Skin epidermis (tissue), 12 donors: ENCODE data around the gene OPN3.

Experiments
- H3K27ac ChIP-seq, 21 experiments: fragments of 200-600 bp; sonication (generic) in 11 of 21; one replicate each; pipeline ENCODE4 v1.5.0; 2020; ENCODE audit warnings: mild to moderate bottlenecking in 3 of 21, inconsistent platforms in 2 of 21, moderate library complexity in 2 of 21
- H3K4me3 ChIP-seq, 7 experiments: fragments of 200-600 bp; sonication (generic) in 2 of 7; one replicate each; pipeline ENCODE4 v1.5.0; 2020; ENCODE audit warnings: inconsistent platforms in 2 of 7, mild to moderate bottlenecking in 2 of 7, moderate library complexity in 1 of 7

The OPN3 gene

DNA sequence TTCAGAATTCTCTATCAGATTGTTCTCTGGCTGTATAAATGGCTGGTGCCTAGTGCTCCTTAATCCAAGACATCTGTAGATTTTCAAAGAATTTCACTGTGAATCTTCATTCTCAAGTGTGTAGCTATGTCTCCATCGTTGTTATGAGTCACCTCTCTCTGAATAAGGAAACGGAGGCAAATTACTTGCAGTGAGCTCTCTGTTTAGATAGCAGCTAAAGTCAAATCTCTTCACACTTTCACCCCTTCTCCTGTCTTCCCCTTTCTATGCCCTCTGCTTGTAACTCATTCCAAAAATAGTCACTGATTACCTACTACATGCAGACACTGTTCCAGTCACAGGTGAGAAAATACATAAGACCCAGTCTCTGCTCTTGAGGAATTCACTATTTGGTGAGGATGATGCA is 39.7 kb downstream of the OPN3 start:
- no peak overlapping the region for H3K27ac ChIP-seq
- no peak overlapping the region for H3K4me3 ChIP-seq

DNA sequence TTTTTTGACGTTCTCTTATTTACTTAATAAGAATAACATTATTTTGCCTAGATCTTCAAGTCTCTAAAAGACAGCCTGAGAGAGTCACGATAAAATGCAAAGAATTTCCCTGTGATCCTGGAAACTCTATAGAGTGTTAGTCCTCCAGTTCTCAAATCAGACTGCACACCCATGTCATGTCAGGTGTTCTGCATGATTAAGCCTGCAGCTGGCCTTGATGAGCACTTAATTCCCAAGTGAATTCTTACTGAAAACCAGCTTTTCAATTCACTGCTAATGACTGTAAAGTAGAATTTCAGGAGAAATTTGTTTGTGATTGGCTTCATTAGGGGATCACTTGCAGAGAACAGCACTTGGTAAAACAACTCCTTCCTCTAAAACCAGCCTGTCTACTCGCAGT is 41.9 kb downstream of the OPN3 start:
- Histone ChIP-seq H3K27ac (no peak overlapping the region), H3K4me3 (no peak overlapping the region)

DNA sequence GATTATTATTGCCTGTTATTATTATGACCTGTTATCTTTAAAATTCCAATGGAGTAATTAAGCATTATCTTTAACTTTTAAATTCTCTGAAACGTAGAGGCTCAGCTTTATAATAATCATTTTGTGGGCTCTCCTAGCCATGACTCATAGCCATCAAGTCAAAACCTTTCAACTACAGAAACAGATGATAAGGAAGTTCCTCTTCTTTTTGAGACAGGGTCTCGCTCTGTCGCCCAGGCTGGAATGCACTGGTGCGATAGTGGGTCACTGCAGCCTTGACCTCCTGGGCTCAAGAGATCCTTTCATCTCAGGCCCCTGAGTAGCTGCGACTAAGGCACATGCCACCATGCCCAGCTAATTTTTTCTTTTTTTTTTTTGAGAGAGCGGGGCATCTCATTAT is 43.5 kb downstream of the OPN3 start:
- Histone ChIP-seq H3K27ac (no peak overlapping the region), H3K4me3 (no peak overlapping the region)

- Histone ChIP-seq H3K4me3 (no peak overlapping the region), H3K27ac (peak overlapping the region in 1 of 21 experiments; percentile 14)
Measured at GRCh38 chr1:241593186-241593585, 47.0 kb downstream of the OPN3 start.

- H3K4me3 ChIP-seq, result no peak overlapping the region
- peak overlapping the region in 3 of 21 experiments; percentile 2 to 15 (median 14) for H3K27ac ChIP-seq
Measured at GRCh38 chr1:241592273-241592958, 47.8 kb downstream of the OPN3 start.

- Histone ChIP-seq H3K4me3 (no peak overlapping the region), H3K27ac (peak overlapping the region in 1 of 21 experiments; percentile 2)
Measured at GRCh38 chr1:241591736-241592135, 48.4 kb downstream of the OPN3 start.

DNA sequence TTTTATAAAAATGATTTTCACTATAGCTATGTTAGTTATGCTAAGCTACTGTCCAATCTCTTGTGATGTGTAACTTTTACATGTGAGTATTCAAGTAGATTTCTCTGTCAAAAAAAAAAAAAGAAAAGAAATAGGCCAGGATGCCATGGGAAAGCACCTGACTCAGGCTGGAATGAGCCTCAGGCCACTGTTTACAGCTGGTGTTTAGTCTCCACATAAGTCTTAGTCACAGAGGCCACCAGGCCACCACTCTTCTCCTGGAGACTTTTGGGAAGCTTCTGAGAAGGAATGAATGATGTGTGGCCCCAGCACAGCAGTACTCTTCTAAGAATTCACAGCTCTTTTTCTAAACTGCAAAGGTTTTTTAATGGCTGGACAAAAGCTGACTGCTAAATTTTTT is 48.9 kb downstream of the OPN3 start:
- peak overlapping the region in 1 of 21 experiments; percentile 2 for H3K27ac ChIP-seq
- no peak overlapping the region for H3K4me3 ChIP-seq

- Histone ChIP-seq H3K27ac (no peak overlapping the region), H3K4me3 (no peak overlapping the region)
Measured at GRCh38 chr1:241590719-241591118, 49.5 kb downstream of the OPN3 start.

GRCh38 chr1:241589521-241589920 is 50.6 kb downstream of the OPN3 start:
- Histone ChIP-seq H3K27ac (no peak overlapping the region), H3K4me3 (no peak overlapping the region)

DNA sequence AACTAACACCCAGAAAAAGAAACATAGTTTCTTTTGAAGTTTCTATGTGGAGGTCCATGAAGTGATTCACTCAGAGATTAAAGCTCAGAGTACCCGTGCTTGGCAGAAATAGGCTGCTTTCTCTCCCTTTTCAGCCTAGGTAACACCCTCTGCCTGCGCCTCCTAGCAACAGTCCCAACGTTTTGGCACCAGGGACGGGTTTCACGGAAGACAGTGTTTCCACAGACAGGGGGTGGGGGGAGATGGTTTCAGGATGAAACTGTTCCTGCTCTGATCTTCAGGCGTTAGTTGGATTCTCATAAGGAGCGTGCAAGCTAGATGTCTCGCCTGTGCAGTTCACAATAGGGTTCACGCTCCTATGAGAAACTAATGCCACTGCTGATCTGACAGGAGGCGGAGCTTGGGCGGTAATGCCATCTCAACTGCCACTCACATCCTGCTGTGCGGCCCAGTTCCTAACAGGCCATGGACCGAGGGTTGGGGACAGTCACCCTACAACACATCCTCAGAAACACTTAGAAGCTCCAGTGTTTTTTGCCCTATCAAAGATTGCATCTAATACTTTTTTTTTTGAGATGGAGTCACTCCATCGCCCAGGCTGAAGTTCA is 53.2 kb downstream of the OPN3 start:
- no peak overlapping the region for H3K4me3 ChIP-seq
- no peak overlapping the region for H3K27ac ChIP-seq

DNA sequence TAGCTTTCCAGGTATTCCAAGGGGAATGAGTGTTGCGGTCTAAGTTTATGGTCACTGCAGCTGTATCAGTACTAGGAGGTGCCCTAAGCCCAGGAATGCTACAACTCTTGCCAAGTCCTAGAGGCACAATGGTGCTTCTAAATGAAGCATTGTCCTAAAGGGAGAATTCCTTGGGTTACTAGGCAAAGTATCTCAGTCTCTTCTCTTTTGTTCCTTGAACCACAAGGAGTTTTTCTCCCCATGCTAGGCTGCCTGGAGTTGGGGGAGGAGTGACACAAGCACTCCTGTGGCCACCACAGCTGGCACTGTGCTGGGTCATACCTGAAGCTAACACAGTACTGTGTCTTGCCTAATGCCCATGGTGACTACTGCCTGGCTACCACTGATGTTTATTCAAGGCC is 57.2 kb downstream of the OPN3 start:
- Histone ChIP-seq H3K27ac (no peak overlapping the region), H3K4me3 (no peak overlapping the region)

DNA sequence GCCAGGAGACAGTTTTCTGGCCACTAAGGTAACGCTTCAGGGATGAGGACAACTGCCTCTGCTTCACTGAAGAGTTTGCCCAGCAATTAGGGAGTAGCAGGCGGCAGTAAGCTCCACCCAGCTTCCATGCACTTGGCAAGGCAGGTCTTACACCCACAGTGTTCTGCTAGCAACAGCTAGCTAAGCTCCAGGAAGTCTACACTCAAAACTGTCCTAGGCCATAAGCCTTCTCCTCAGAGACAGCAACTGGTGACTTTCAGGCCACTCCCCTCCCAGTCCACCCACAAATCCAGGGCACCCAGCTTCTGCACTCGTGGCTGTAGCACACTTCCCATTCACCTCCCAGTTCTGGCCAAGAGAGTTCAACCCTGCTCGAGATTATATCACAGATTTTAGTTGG is 60.7 kb downstream of the OPN3 start:
- H3K4me3 ChIP-seq, result no peak overlapping the region
- no peak overlapping the region for H3K27ac ChIP-seq

- no peak overlapping the region for H3K4me3 ChIP-seq
- H3K27ac ChIP-seq, result no peak overlapping the region
Measured at GRCh38 chr1:241574154-241574553, 66.0 kb downstream of the OPN3 start.

DNA sequence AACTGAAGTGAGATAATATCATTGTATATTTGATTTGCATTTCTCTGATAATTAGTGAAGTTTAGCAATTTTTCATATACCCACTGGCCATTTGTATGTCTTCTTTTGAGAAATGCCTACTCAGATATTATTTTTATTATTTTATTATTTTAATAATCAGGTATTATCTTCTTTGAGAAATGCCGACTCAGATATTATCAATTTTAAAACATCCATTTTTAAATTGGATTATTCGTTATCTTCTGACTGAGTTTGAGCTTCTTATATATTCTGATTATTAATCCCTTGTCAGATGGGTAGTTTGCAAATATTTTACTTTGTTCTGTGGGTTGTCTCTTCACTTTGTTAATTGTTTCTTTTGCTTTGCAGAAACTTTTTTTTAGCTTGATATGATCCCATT is 70.3 kb downstream of the OPN3 start:
- H3K27ac ChIP-seq, result no peak overlapping the region
- no peak overlapping the region for H3K4me3 ChIP-seq

- Histone ChIP-seq H3K27ac (no peak overlapping the region), H3K4me3 (no peak overlapping the region)
Measured at GRCh38 chr1:241560849-241561187, 79.4 kb downstream of the OPN3 start.

DNA sequence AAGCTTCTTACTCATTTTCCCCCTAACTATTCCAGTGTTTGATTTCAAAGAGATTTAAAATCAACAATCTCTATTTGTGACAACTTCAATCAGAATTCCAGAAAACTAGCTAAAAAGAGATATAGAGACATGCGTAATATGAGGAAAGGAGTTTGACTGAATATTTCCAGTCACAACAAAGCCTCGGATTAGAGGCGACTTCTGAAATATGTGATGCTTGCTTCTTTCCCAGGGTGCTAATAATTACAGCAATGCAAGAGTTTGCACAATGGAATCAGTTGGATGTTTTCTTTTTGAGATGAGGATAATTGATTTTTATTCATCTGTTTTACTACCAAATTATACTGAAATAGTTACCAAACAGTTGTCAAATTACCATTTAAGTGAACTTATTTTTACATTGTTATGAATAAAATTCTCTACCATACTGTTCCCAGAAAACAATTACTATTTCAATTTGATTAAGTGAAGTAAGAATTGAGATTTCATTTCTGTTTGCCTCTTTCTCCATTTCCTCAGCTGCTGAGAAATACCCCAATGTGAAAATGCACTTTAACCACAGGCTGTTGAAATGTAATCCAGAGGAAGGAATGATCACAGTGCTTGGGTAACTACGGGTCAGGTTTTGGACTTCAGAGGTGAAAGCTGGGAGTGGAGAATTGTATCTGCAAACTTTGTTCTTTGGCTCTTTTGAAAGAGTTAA is 79.9 kb downstream of the OPN3 start:
- Histone ChIP-seq H3K4me3 (no peak overlapping the region), H3K27ac (no peak overlapping the region)

- Histone ChIP-seq H3K27ac (no peak overlapping the region), H3K4me3 (no peak overlapping the region)
Measured at GRCh38 chr1:241557551-241558193, 82.5 kb downstream of the OPN3 start.

GRCh38 chr1:241557031-241557430 is 83.1 kb downstream of the OPN3 start:
- H3K27ac ChIP-seq, result no peak overlapping the region

GRCh38 chr1:241555526-241555925 is 84.6 kb downstream of the OPN3 start:
- Histone ChIP-seq H3K27ac (no peak overlapping the region), H3K4me3 (no peak overlapping the region)

More at GRCh38 chr1:241557031-241557430, 83.1 kb downstream of the OPN3 start:
- no peak overlapping the region for H3K4me3 ChIP-seq

DNA sequence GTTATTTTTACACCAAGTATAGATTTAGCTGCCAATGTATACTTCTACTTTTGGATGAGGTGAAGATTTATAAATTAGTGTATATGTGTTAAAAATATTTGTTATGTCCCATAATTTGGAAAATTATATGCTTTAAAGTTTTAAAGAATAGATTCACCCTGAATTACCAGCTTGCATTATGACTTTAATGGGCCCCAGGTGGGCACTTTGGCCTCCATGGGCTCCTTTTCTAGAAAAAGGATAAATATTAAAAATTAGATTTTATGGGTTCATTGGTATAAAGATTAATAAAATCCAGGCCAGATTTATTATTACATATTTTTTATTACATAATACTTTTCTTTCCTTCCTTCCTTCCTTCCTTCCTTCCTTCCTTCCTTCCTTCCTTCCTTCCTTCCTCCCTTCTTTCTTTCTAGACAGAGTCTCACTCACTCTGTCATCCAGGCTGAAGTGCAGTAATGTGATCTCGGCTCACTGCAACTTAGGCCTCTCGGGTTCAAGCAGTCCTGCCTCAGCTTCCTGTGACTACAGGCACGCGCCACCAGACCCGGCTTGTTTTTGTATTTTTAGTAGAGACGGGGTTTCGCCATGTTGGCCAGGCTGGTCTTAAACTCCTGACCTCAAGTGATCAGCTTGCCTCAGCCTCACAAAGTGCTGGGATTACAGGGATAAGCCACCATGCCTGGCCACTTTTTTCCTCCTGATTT is 86.1 kb downstream of the OPN3 start:
- H3K4me3 ChIP-seq, result no peak overlapping the region
- no peak overlapping the region for H3K27ac ChIP-seq
